ENCODE measurements around the gene HEPN1.

HEPN1 gene

GRCh38 chr11:124922831-124923230, 3.8 kb downstream of the HEPN1 start:
- TF ChIP-seq CTCF (conservative IDR thresholded peaks at IDR 0.05): no peak
- H3K27ac ChIP-seq: no peak overlapping the region

- H3K27ac ChIP-seq: no peak overlapping the region
- no peak for TF ChIP-seq CTCF (conservative IDR thresholded peaks at IDR 0.05)
These were observed 4.2 kb downstream of the HEPN1 start for GRCh38 chr11:124923296-124923695.

DNA sequence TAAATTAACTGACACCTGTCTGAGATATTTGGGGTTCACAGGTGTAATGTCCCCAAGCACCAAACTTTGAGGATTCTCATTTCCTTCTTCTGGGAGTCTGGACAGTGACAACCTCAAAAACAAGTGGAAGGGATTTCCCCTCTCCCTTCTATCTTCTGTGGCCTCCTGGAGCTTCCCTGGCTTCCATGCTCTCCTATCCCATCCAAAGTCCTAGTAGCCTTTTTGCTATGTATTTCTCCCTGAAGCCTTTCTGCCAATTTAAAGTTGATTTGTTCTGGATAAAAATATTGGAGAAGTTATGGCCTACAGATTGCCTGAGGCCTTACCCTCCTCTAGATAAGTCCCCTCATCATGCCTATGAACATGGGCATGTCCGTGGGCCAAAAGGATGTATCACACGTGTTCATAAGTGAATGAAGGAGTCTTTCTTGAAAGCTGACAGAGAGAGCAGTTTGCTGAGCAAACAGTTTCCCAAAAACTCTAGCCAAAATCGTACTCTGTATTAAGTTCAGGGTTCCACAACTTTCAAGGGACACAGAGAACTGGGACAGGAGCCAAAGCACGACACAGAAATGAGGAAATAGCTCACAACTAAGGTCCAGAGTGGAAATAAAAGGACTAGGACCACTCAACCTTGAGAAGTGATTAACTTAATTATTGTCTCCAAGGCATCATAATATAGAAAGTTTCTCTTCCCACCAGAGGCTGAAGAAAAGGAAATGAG, 10.1 kb downstream of the HEPN1 start:
- no peak for TF ChIP-seq CTCF (conservative IDR thresholded peaks at IDR 0.05)
- no peak overlapping the region for H3K27ac ChIP-seq

DNA sequence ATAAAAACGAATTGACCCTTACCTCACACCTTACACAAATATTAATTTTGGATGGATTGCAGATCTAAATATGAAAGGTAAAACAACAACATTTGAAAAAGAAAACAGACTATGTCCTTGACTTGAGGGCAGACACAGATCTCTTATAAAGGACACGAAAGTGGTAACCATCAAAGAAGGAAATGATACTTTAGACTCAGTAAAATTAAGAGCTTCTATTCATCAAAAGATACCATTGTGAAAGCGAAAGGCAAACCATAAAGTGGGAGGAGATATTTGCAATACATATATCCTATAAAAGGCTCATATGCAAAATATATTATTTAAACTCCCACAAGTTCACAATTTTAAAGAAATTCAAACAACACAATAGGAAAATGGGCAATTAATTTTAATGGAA, 11.7 kb downstream of the HEPN1 start:
- peak overlapping the region; percentile 26 for H3K27ac ChIP-seq

GRCh38 chr11:124934862-124935547, 16.0 kb downstream of the HEPN1 start:
- no peak for TF ChIP-seq CTCF (conservative IDR thresholded peaks at IDR 0.05)
- no peak overlapping the region for H3K27ac ChIP-seq

More for the DNA sequence above, 11.7 kb downstream of the HEPN1 start:
- TF ChIP-seq CTCF (conservative IDR thresholded peaks at IDR 0.05): no peak

- H3K27ac ChIP-seq: no peak within 1 kb of the TSS
- no peak for TF ChIP-seq CTCF (conservative IDR thresholded peaks at IDR 0.05)
These were observed 16.8 kb downstream of the HEPN1 start, which contains the start of gene HEPACAM for GRCh38 chr11:124935548-124936514. Gene HEPACAM, minus strand, starts transcription at chr11:124936047. Its CDS starts 41 bp downstream, at chr11:124936006.

All from VCaP (cell line).